ENCODE results near the gene CNKSR3.

GRCh38 chr6:154503658-154504057 is 6.8 kb downstream of the CNKSR3 start:
- TF ChIP-seq CTCF (IDR thresholded peaks at IDR 0.05) (no peak), POLR2A (IDR thresholded peaks at IDR 0.05) (no peak), POLR2AphosphoS5 (IDR thresholded peaks at IDR 0.05) (no peak)
